ENCODE data around the gene EZR. TPM values are rescaled to one million over a fixed set of nuclear protein-coding genes. Genes with fewer than 3 reads are reported as not detected.

Gene EZR
- total RNA-seq, 2 experiments from 2014 or later = 268 to 415 TPM

- peaks cover 41% of the 10 kb centered on the region for H3K4me1 ChIP-seq (ENCODE audit: insufficient read depth, low read length, poor library complexity, severe bottlenecking)
- H2AFZ ChIP-seq (ENCODE audit: low read length) = no peak overlapping the region
- ChIA-PET CTCF (ENCODE audit: unreplicated experiment) (interaction anchor here (0.6 to 1.6 kb wide), 4 partner anchors 12 to 313 kb away, joined by 3 to 4 read pairs (median 3); no protein-coding TSS in a partner anchor), POLR2A (interaction anchor here (0.6 to 1.4 kb wide), 2 partner anchors 71 to 252 kb away, joined by 3 read pairs; no protein-coding TSS in a partner anchor)
- H3K9me3 ChIP-seq (ENCODE audit: low read length) = no peaks in the 10 kb centered on the region
- no peaks in the 10 kb centered on the region for H3K9me2 ChIP-seq (ENCODE audit: insufficient read depth, low read length)
- peak overlapping the region; percentile 70; the same call in 1 of the 2 replicates for H3K4me2 ChIP-seq (ENCODE audit: low read length)
- H3K36me3 ChIP-seq (ENCODE audit: insufficient read depth, low read length) = no peaks in the 10 kb centered on the region
- H3K27ac ChIP-seq (ENCODE audit: low read depth, low read length, poor library complexity, severe bottlenecking) = no peak overlapping the region
- BruUV-seq (replicated peaks) = no TSS peak
- H3K4me3 ChIP-seq (ENCODE audit: low read depth, low read length, poor library complexity, severe bottlenecking) = no peak overlapping the region
- intact Hi-C loops (cut with micrococcal nuclease; ENCODE audit: unreplicated experiment) = loop anchor here (1.0 to 5.0 kb wide), 3 partner anchors 89 to 254 kb away; no protein-coding TSS in a partner anchor
- no peaks in the 10 kb centered on the region for H4K20me1 ChIP-seq (ENCODE audit: insufficient read depth, low read length)
- peak; percentile 45 for DNase-seq (ENCODE audit: low spot score)
- TF ChIP-seq EZH2phosphoT487 (IDR thresholded peaks at IDR 0.05; ENCODE audit: borderline replicate concordance, low read depth, low read length) (no peak), CTCF (conservative IDR thresholded peaks at IDR 0.05; ENCODE audit: low read length) (peak; percentile 88)
- no peaks in the 10 kb centered on the region for H3K79me2 ChIP-seq (ENCODE audit: insufficient read depth, low read depth, low read length)
These were observed 100.6 kb downstream of the EZR start for GRCh38 chr6:158718461-158719046.

GRCh38 chr6:158717341-158718330, 101.5 kb downstream of the EZR start:
- Histone ChIP-seq H3K9me3 (ENCODE audit: low read length) (no peaks in the 10 kb centered on the region), H3K9me2 (ENCODE audit: insufficient read depth, low read length) (no peaks in the 10 kb centered on the region), H4K20me1 (ENCODE audit: insufficient read depth, low read length) (no peaks in the 10 kb centered on the region), H2AFZ (ENCODE audit: low read length) (peak overlapping the region; percentile 42; the same call in 1 of the 2 replicates), H3K4me1 (ENCODE audit: insufficient read depth, low read length, poor library complexity, severe bottlenecking) (peaks cover 41% of the 10 kb centered on the region), H3K4me3 (ENCODE audit: low read depth, low read length, poor library complexity, severe bottlenecking) (no peak overlapping the region), H3K36me3 (ENCODE audit: insufficient read depth, low read length) (no peaks in the 10 kb centered on the region), H3K27ac (ENCODE audit: low read depth, low read length, poor library complexity, severe bottlenecking) (peak overlapping the region; percentile 16), H3K4me2 (ENCODE audit: low read length) (peak overlapping the region; percentile 70), H3K79me2 (ENCODE audit: insufficient read depth, low read depth, low read length) (no peaks in the 10 kb centered on the region)
- peak; percentile 70 for DNase-seq (ENCODE audit: low spot score)
- intact Hi-C loops (cut with micrococcal nuclease; ENCODE audit: unreplicated experiment) = loop anchor here (1.0 to 5.0 kb wide), 3 partner anchors 90 to 255 kb away; no protein-coding TSS in a partner anchor
- no TSS peak for BruUV-seq (replicated peaks)
- no peak for TF ChIP-seq CTCF (conservative IDR thresholded peaks at IDR 0.05; ENCODE audit: low read length)
- no peak for TF ChIP-seq EZH2phosphoT487 (IDR thresholded peaks at IDR 0.05; ENCODE audit: borderline replicate concordance, low read depth, low read length)
- ChIA-PET POLR2A (interaction anchor here (0.5 to 1.0 kb wide), 4 partner anchors 62 to 253 kb away, joined by 3 to 6 read pairs (median 3); no protein-coding TSS in a partner anchor), CTCF (ENCODE audit: unreplicated experiment) (interaction anchor here (1.3 to 1.6 kb wide), 3 partner anchors 11 to 255 kb away, joined by 3 to 4 read pairs (median 3); no protein-coding TSS in a partner anchor)

Small RNAs within 50 kb of the gene (microRNA-seq; reads per million reads assigned to microRNA genes)
- 16.7 reads per million, percentile 24 among the genes with 10 or more reads in this experiment for gene MIR3918 (ENCODE audit: borderline replicate concordance)

Small RNAs within 50 kb of the gene (small RNA-seq; reads per million reads assigned to genes)
- not detected for gene MIR3918

Other genes with a start within 250 kb of the EZR start
- gene DYNLT1, start 174.6 kb downstream of the EZR start, total RNA-seq (2014; rRNA removed; shearing (Covaris generic)) = 23.9 and 29.3 TPM in 2 replicates
- 45.8 and 49.2 TPM in 2 replicates for gene DYNLT1, start 174.6 kb downstream of the EZR start, total RNA-seq (2022)
- 0.32 TPM in 1 of 2 replicates, not detected in the other for gene SYTL3, start 169.3 kb downstream of the EZR start, total RNA-seq (2014; rRNA removed; shearing (Covaris generic))
- 0.89 TPM in 2 replicates for gene SYTL3, start 169.3 kb downstream of the EZR start, total RNA-seq (2022)
- gene RSPH3, start 180.8 kb upstream of the EZR start, total RNA-seq (2014; rRNA removed; shearing (Covaris generic)) = 2.7 TPM in 2 replicates
- gene RSPH3, start 180.8 kb upstream of the EZR start, total RNA-seq (2022) = 6.5 and 6.6 TPM in 2 replicates
- 25.4 and 30.7 TPM in 2 replicates for gene TAGAP, start 225.6 kb upstream of the EZR start, total RNA-seq (2014; rRNA removed; shearing (Covaris generic))
- gene TAGAP, start 225.6 kb upstream of the EZR start, total RNA-seq (2022) = 22.7 and 23.6 TPM in 2 replicates

All from OCI-LY7 (cell line).